ENCODE results near the gene ACTBL2.

GRCh38 chr5:57434683-57435082 lies 47.9 kb downstream of the ACTBL2 start:
- TF ChIP-seq CTCF (IDR thresholded peaks at IDR 0.05) (no peak), POLR2A (IDR thresholded peaks at IDR 0.05) (no peak)
